ENCODE results near the gene ATP2C2.

- TF ChIP-seq POLR2A (IDR thresholded peaks at IDR 0.05): no peak
- TF ChIP-seq, protein P1, sequence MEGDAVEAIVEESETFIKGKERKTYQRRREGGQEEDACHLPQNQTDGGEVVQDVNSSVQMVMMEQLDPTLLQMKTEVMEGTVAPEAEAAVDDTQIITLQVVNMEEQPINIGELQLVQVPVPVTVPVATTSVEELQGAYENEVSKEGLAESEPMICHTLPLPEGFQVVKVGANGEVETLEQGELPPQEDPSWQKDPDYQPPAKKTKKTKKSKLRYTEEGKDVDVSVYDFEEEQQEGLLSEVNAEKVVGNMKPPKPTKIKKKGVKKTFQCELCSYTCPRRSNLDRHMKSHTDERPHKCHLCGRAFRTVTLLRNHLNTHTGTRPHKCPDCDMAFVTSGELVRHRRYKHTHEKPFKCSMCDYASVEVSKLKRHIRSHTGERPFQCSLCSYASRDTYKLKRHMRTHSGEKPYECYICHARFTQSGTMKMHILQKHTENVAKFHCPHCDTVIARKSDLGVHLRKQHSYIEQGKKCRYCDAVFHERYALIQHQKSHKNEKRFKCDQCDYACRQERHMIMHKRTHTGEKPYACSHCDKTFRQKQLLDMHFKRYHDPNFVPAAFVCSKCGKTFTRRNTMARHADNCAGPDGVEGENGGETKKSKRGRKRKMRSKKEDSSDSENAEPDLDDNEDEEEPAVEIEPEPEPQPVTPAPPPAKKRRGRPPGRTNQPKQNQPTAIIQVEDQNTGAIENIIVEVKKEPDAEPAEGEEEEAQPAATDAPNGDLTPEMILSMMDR (IDR thresholded peaks at IDR 0.05): peak in 4 of 6 experiments; percentile 38 to 61 (median 51)
- peak; percentile 29 to 60 for TF ChIP-seq POLR2AphosphoS5 (IDR thresholded peaks at IDR 0.05)
- TF ChIP-seq EP300 (IDR thresholded peaks at IDR 0.05): peak in 1 of 4 donors; percentile 49
Measured at GRCh38 chr16:84340325-84341040, 27.9 kb upstream of the ATP2C2 start.
